HuH-7.5 (cell line): ENCODE data around the gene CIROP.
"Not testable (repeated sequence)": the region's sequence is repeated elsewhere in the genome, so short reads cannot be mapped to it uniquely, and the experiment has no call there.

ENCODE experiments used
- DNase-seq: peaks from one replicate; pipeline ENCODE4 v3.0.0; 2011; ENCODE audit warnings: low spot score

Gene CIROP

DNA sequence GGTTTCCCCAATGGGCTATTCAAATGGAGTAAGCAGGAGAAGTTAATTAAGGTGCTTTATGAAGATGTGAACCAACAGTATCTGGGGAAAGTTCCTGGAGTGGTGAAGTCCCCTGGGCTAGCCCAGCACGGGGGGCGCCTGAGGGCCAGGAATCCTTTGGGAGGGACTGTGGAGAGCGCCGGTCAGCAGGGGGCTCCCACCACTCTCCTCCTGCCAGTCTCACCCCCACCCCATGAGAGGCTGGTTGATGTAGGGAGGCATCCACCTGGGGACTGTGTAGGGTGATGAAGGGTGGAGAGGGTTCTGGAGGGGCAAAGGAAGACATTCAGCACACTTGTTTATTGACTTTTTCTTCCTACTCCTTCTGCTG, 9.9 kb upstream of the CIROP start:
- no peak for DNase-seq

DNA sequence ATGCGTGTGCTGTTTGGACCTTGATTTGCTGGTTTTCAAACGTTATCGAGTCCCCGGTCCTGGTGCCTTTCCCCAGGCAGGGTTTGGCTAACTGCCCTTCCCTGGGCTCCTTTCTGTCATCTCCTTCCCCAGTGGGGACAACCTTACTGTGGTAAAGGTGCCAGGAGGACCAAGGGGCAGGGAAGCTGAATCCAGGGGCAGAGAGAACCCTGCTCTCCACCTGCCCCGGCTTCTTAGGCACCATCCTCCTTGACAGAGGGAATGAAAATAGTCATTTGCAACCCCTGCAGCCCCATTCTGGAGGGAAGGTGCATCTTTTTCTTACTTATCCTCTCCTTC, 9.3 kb upstream of the CIROP start:
- no peak for DNase-seq

DNA sequence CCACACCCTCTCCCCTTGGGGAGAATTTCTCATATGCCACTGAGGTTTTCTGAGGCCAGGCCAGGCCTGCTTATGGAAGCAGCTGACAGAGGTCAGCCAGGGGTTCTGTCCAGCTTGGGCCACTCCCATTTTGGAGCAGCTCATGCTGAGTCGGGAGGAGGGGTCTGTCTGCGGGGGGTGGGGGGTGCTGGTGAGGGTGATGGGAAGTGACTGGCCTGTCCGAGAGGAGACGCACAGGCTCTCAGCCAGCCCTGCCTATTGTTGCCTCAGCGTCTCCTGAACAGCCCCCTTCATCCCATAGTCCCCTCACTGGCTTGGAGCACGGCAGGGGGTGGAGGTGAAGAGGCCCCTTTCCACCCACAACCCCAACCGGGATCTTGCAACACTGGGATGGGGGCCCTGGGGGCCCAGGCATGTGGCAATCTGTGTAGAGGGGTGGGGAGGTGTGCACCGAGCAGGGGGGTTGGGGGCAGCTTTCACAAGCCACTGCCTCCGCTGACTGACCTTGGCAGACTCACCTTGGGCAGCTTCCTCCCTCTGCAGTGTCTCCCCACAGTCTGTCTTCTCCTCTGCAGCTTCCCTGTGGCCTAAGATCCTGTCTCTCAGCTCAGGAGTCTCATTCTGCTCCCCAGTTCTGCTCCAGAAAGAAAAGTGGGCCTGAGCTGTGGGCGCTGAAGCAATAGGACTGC, 8.8 kb upstream of the CIROP start:
- no peak for DNase-seq

DNA sequence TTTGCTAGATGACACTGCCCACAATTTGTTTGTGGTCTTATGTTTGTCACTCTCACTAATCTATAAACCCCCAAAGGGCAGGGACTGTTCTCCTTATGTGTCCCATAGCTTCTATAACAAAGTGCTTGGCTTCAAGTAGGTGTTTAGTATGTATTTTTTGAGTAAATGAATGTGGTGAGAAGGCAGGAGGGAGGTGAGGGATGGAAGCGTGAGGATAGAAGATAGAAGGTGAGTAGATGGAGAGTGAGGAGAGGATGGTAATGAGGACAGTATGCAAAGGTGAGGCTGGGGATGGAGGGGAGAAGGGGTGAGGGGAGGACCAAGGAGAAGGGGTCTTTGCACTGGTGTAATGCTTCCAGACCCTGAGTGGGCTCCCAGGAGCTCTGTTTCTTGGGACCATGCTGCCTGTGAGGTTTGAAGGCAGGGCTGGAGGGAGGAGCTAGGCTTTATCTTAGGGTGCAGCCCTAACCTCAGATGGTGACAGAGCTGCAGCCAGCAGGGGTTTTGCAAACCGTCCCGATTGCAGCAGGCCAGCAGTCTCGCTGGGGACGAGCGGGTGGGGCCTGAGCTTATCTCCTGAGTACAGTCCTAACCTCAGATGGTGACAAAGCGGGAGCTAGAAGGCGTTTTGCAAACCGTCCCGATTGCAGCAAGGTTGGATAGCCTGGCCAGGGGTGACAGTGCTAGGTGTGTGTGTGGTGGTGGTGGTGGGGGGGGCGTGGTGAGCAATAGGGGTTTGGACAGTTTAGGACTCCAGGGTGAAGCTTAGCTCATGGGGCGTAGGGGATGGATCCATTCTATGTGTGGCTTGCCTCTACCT, 7.8 kb upstream of the CIROP start:
- DNase-seq, result no peak

DNA sequence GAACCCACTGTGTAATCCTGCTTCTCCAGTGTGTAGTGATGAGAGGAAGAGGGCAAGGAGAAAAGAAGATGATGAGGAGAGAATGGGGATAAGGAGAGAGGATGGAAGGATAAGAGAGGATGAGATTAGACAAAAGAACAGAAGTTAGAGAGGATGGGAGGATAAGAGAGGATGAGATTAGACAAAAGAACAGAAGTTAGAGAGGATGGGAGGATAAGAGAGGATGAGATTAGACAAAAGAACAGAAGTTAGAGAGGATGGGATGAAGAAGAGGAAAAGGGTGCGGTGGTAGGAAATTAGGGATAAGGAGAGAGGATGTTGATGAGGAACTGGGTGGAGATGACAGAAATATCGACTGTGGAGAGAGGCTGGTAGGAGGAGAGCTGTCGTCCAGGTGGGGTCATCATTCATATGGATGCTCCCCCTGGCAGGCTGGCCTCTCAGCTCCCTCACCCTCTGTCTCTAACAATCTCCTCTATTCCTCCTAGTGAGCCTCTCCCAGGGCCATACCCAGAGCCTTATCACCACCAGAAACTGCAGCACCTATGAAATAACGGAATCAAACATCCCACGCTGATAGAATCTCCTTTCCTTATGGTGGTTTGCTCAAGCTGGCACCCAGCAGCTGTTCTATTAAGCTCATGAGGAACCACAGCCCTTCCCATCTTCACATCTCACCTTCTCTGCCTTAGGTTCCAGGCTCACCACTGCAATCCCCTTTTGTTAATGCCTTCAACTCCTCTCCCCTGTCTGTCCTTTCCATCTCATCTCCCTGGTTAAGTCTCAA, 6.0 kb upstream of the CIROP start:
- DNase-seq, result no peak

DNA sequence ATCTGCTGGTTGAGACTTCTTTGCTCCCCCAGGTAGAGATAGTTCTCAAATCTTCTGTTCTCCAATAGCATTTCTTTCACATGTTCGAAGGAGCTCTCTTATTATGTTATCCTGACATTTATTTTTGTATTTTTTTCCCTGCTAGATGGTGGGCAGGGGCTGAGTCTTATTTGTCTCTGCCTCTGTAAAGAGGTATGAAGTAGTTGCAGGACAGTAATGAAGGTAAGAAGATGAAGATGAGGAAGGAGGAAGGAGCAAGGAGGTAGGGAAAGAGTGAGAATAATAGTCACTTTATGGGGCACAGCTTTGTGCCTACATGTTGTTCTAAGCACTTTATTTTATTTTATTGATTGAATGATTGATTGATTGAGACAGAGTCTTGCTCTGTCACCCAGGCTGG, 5.0 kb upstream of the CIROP start:
- DNase-seq, result no peak

DNA sequence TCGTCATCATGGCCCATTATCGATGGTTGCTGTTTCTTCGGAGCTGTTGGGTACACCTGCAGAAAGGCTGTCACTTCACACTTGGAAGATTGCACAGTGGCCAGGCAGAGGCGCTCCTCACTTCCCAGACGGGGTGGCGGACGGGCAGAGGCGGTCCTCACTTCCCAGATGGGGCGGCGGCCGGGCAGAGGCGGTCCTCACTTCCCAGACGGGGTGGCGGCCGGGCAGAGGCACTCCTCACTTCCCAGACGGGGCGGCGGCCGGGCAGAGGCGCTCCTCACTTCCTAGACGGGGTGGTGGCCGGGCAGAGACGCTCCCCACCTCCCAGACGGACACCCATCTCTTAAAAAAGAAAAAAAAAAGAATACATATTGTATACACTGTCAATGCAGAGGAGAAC, 3.4 kb upstream of the CIROP start:
- not testable (repeated sequence) for DNase-seq

DNA sequence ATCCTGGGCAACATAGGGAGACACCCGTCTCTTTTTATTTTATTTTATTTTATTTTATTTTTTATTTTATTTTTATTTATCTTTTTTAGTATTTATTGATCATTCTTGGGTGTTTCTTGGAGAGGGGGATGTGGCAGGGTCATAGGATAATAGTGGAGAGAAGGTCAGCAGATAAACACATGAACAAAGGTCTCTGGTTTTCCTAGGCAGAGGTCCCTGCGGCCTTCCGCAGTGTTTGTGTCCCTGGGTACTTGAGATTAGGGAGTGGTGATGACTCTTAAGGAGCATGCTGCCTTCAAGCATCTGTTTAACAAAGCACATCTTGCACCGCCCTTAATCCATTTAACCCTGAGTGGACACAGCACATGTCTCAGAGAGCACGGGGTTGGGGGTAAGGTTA, 2.8 kb upstream of the CIROP start:
- DNase-seq, result not testable (repeated sequence)

DNA sequence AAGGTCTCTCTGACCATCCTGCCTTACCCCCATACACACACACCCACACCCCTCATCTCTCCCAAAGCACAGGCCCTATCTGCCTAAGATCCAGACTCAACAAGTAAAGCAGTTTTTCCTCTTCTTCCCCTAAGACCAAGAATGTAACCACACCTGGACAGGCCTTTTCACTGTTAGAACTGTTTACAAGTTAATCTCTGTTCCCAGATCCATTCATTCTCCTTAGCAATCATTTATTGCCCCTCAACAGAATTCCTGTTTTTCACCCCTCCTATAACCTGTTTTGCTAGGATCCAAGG, 1.9 kb upstream of the CIROP start:
- DNase-seq, result no peak

DNA sequence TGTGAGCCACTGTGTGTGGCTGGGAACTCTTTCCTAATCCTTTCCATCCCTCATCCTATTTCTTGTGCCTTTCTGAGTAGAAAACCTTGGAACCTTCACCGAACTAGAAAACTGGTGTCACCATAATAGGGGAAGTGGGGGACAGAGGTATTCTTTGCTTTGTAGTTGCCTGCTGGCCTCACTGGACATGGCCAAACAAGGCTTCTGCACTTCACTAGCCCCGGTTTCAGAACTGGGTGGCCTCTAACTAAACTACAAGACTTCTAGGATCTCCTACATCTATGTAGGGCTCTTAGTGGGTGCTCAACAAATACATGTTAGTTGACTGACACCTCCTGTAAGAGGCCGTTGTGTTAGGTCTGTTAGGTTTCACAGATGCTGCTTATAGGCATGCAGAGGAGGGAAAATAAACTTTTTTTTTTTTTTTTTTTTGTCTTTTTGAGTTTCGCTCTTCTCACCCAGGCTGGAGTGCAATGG, 597 bp upstream of the CIROP start:
- no peak for DNase-seq

DNA sequence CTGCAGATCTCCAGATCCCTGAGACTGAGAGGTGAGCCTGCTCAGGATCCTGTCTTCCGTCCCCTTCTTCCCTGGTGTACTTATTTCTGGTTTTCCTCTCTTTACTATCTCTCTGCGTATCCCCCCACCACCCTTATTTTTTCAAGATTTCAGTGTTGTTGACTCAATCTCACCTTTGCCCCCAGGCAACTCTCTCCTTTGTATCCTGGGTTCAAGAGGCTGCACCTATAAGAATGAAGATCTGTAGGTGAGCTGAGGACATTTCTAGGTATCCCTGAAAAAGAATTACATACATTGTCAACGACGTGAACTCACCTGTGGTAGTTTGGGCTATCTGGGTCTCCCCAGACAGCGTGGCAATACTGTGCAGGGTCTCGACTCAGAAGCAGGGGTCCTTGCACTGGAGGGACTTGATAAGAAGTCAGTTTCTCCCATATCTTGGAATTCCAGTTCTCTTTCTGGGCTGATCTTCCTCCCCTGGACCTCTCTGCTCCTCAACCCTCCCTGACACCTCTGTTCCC, 659 bp downstream of the CIROP start:
- no peak for DNase-seq

DNA sequence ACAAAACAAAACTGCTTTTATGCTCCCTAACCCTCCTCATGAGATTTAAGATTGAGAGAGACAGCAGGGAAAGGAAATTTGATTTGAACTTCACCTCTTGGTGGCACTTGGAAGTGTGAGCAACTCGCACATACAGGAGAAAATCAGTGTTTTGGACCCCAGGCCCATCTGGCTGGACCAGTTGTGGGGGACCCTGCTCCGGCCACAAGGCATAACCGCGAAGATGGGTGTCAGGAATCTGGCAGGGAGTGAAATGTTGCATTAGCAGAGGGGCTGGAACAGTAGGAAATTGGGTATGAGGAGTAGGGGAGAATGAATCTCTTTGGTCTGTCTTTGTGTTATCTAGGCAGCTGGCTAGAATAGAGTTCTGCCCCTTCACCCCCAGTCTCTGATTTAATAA, 1.2 kb downstream of the CIROP start:
- no peak for DNase-seq

DNA sequence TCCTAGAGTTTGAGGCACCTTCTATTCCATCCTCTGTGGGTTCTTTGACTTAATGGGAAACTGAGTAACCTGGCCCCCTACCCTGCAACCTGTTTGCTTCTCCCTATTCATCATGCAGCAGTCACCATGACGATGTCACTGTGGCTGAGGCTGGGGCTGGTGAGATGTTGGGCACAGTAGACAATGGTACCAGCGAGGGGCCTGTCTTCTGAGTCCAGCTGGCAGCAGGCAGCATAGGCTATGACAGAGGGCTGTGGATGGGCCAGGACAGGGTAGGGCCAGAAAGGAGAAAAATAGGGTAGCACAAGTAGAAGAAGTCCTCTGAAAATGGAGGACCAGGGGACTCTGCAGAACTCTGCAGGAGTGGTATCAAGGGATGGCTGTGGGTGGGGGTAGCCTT, 2.0 kb downstream of the CIROP start:
- DNase-seq, result no peak

DNA sequence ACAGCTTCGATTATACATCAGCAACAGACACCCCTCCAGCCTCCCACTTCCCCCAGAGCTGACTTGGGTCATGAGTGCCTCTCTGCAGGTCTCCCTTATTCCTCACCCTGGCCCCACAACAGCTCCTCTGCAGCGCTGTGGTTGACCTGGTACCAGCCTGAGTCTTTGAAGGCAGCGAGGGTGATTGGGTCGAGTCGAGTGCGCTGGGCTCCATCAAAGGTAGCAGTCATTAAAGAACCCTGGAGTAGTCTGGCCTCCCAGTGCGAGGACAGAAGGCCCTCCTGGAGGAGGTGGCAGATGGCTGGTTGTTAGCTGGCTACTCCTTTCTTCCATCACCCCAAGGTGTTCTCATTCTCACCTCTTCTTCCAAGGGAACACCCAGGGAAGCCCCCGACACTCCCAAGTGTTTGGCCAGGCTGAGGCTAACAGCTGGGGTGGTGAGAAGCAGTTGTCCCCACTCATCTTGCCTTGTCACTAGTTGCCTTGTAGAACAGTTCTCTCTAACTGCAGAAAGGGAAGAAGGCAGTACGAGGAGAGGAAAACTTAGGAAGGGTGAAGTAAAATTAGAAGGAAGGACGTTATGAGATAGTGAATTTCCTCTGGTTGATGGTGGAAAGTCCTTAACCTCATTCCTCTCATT, 2.7 kb downstream of the CIROP start:
- no peak for DNase-seq

DNA sequence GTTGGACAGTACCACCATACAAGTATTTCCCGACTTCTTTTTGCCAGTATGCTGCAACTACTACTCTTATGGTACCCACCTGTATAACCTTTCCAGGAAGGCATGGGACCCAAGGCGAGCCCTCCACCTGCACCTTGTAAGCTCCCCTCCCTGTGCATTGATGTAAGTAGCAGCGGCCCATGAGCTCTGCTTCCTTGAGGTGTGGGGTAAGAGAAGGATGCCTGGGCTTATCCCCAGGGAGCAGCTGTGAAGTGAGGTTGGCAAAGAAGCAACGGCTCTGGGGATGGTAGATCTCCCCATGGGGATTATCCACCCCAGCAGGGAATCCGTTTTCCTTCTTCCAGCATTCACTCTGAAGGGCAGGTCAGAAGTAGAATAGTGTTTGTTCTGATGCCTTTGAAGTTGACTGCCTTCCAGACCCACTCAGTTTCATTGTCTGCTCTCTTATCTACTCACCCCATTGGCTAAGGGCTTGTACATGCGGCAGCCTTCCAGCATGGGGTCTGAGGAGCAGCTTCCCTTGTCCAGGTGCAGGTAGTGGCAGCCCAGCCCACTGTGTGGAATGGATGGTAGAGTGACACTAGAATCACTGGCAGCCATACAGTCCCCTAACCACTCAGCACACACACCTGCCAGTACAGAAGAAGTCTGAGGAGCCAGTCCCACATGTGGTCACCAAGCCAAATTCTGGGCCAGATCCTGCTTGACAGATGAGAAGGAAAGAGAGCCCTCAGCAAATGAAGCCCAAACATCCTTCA, 3.4 kb downstream of the CIROP start:
- DNase-seq, result no peak

DNA sequence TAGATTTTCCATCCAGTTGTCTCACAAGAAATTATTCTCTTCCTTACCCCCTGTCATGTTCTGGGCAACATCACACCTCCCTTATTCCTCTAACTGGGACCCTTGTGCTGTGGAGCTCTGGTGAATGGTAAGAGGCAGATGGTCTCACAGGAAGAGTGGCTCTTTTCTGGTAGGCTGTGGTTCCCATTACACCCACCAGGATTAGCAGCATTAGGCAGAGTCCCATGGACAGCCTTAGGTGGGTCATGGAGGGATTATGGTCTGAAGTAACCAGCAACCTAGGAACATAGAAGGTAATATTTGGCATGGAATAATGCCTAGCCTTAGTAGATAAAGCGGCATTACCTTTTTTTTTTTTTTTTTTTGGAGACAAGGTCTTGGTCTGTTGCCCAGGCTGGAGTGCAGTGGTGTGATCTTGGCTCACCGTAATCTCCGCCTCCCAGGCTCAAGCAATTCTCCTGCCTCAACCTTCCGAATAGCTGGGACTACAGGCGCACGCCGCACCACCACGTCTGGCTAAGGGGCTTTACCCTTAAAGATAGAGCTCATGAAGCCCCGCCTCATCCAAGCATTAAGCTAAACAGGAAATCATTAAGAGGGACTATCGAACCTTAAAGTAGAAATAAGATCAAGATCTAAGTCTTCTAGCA, 5.5 kb downstream of the CIROP start:
- DNase-seq, result no peak

DNA sequence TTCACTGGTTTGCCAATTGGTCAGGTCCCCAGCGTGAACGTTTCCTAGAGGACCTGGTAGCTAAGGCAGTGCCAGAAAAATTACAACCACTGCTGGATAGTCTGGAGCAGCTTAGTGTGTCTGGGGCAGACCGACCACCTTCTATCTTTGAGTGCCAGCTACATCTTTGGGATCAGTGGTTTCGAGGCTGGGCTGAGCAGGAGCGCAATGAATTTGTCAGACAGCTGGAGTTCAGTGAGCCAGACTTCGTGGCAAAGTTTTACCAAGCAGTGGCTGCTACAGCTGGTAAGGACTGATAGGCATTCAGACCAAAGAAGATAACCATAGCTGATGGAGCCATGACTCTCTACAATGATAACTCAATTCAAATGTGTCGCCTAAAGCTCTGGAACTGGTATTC, 7.0 kb downstream of the CIROP start:
- DNase-seq, result no peak

DNA sequence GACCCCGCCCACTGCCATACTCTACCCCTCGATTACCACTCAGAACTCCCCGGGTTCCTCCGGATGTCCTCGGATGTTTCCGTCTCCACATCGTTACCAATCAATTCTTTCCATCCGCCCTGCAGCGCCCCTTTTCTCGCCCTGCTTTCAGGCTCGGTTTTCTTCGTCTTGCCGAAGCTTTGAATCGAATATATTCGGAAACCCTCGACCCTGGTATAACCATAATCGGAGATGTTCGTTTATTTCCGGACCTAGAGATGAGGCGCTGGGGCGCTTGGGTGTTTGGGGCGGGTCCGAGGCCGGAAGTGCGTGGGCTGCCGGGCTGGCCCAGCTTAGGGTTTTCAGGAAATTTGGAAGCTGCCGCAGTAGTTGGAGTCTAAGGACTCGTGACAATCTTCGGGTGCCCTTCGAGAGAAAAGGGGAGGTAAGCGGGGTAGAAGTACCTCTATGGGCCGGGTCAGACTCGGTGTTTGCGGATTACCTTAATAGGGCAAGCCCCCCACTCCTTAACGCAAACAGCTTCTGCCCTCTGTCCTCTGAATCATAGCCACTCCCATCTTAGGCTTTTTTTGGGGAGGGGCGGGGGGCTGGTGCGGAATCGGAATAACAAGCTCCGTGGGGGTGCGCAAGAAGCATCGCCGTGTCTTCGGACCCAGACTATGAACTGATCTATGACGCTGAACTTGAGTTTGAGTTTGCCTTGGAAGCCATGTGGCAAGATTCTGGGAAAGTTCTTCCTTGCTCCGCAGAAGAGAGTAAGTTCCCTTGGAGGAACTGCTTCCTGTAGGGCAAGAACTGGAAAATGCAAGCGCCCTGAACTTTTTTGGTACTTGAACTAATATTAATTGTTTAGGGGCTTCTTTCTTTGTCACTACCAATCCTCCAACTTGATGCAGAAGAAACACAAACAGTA, 9.3 kb downstream of the CIROP start, which contains the start of gene C14orf119:
Gene C14orf119, plus strand, starts transcription at position 310 of the 913 bp plus-strand sequence. CDS start 2,154 bp downstream, outside the sequence.
- peak; percentile 90 for DNase-seq

DNA sequence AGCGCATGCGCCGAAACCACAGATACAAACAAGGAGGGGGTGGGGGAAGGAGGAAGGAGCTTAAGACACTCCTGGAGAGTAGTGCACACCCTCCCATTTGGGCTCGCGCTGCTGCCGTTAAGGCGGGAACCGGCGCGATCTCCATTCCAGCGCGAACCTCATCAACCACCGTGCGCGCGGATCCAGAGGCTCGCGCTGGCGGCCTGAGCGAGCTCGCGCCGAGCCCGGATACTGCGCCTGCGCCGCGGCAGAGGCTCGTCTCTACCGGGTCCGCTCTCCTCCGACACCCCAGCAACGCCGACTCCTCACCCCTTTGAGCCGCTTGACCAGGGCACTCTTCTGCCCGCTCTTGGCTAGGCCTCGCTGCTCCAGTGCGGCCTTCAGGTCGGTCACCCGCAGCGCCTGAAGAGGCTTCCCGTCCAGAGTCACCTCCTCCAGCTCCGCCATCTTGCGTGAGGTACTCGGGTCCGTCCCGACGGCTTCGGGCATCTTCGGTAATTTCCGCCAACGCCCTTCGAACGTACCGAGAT, 10.1 kb downstream of the CIROP start, which contains the start of gene ACIN1:
Gene ACIN1, minus strand, starts transcription at position 471 of the 530 bp plus-strand sequence. Its CDS starts 24 bp downstream, at position 447.
- DNase-seq, result peak; percentile 75
